NCI-H748 (cell line): ENCODE data around the gene PKLR.
"Not testable (repeated sequence)": the region's sequence is repeated elsewhere in the genome, so short reads cannot be mapped to it uniquely, and the experiment has no call there.

Experiments
- DNase-seq: peaks from one replicate; lab custom pipeline; 2025; ENCODE audit not compliant: unreplicated experiment; lab: John Stamatoyannopoulos, UW

Gene PKLR

DNA sequence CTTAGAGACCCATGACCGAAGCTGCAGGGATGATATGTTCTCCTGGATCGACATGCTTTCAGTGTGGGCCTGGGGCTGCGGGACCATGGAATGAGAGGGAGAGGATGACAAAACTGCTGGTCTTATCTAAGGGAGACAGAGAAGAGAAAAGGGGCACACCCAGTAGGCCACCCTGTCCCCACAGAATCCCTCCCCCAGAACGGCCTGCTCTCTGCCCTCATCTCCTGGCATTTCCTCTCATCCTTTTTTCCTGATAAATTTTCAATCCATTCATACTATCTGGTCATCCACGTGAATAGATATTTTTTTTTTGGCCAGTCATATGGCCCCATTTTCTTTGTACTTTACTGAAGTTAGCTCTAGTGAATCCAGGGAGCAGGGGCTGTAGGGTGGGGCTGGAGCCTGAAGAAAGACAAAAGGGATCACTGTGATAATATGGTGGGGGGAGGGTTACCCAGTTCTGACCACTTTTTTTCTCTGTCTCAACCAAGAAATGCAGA, at the start of gene PKLR:
Gene PKLR (minus strand): TSS at position 97 of the 500 bp plus-strand sequence. CDS start 43 bp downstream, at position 54.
- DNase-seq, result no peak

DNA sequence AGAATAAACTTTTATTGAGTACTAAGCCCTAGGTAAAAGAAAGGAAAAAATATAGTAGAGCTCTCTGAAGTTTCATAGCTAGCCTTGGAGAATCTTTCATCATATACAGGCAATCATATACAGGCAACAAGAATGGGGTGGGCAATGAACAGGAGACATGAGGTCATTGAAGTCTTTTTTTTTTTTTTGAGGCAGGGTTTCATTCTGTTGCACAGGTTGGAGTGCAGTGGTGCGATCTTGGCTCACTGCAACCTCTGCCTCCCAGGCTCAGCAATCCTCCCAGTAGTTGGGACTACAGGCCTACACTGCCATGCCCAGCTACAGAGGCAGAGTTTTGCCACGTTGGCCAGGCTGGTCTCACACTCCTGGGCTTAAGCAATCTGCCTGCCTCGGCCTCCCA, 41.6 kb upstream of the PKLR start:
- DNase-seq, result no peak

DNA sequence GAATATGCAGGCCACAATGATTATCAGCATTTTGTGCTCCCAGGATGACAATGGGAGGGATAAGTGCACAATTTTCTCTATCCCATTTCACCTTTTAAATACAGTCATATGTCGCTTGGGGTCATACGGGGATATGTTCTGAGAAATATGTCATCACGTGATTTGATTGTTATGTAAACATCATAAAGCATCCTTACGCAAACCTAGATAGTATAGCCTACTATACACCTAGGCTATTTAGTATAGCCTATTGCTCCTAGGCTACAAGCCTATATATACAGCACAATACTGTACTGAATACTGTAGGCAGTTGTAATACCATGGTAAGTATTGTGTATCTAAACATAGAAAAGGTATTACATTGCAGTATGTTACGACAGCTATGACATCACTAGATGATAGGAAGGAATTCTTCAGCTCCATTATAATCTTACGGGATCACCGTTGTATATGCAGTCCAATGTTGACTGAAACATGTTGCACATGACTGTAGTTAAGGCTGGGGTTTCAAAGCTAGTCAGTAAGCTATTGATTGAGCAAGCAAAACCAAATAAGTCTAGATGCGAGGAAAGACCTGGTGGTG, 38.4 kb upstream of the PKLR start:
- DNase-seq, result no peak

DNA sequence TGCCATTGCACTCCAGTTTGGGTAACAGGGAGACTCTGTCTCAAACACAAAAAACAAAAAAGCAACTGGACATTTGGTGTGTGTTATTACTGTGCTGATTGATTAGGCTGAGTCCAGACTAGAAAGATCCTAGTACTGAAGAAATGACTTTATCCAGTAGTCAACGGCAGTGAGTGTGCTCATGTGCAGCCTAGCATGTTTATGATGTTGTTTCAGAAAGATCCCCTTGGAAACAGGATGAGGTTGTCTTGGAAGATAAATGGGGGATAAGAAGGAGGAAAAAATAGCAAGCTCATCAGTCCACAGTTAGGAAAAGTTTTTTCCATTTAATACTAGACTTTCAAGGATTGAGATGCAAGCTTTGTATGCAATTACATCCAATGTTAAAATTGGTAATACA, 33.7 kb upstream of the PKLR start:
- DNase-seq, result no peak

DNA sequence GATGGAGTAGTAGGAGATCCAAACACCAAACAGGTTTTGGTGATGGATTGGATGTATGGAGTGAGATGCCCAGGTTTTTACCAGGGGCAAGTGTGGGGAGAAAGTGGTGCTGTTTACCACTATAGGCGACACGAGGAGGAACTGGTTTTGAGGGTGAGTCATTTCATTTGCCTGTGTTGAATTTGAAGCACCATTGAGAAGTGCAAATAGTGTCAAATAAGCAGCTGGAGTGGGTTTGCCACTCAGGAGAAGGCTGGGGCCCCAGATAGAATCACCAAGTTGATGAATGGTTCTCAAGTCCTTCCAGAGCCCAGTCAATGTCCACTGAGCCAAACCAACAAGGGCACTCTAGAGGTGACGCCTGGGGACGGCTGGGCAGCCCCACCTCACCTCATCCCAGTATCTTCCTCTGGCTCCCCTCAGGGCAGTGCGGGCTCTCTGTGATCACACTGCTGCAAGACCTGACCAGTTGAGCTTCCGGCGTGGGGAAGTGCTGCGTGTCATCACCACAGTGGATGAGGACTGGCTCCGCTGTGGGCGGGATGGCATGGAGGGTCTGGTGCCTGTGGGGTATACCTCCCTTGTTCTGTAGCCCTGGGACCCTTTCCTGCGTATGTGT, 28.9 kb upstream of the PKLR start:
- no peak for DNase-seq

DNA sequence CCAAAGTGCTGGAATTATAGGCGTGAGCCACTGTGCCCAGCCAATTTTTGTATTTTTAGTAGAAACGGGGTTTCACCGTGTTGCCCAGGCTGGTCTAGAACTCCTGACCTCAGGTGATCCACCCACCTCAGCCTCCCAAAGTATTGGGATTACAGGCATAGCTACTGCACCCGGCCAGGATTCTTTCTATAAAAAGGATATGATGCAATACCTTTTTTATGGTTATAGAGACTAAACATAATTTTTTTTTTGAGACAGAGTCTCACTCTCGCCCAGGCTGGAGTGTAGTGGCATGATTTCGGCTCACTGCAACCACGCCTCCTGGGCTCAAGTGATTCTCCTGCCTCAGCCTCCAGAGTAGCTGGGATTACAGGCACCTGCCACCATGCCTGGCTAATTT, 27.6 kb upstream of the PKLR start:
- not testable (repeated sequence) for DNase-seq

DNA sequence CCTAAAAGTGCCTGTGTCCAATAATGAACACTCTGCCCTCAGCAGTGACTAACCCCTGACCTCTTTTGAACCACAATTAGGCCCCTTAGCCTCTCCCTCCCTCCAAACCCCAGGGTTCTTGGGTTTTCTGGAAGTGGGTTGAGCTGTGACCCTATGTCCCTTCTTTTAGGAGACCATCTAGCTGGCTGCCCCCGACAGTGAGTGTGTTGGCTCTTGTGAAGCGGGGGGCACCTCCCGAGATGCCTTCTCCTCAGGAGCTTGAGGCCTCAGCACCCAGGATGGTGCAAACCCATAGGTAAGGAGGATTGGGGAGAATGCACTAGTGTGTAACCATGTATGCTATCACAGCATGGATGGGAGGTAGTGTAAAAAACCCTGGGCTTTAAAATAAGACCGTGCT, 26.7 kb upstream of the PKLR start:
- no peak for DNase-seq

DNA sequence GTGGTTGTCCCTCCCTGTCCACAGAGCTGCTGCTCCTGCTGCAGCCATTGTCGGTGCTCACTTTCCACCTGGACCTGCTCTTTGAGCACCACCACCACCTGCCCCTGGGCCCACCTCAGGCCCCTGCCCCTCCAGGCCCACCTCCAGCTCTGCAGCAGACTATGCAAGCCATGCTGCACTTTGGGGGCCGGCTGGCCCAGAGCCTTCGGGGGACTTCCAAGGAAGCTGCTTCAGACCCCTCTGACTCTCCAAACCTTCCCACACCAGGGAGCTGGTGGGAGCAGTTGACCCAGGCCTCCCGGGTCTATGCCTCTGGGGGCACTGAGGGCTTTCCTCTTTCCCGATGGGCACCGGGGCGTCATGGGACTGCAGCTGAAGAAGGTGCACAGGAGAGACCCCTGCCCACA, 25.4 kb upstream of the PKLR start:
- DNase-seq, result no peak

DNA sequence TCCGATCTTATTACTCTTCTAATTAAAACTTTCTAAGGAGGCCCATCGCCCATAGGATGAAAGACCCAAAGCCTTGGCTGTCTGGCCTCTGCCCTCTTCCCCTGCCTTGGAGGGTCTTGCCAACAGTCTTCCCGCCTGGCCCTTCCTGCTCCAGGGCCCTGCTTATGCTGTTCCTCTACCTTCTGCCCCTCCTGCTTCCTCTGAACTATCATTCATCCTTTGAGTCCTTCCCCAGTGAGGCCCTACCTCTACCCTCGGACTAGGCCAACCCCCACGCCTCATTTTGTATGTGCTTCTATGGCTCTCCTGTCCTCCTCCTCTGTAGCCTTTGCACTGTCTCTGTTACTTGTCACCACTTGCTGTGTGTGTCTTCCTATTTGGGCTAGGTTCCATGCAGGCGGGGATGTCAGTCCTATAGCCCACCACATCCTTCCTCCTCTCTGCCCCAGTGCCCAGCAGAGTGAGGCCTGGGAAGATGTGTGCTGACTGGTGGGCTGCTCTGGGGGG, 24.8 kb upstream of the PKLR start:
- no peak for DNase-seq

DNA sequence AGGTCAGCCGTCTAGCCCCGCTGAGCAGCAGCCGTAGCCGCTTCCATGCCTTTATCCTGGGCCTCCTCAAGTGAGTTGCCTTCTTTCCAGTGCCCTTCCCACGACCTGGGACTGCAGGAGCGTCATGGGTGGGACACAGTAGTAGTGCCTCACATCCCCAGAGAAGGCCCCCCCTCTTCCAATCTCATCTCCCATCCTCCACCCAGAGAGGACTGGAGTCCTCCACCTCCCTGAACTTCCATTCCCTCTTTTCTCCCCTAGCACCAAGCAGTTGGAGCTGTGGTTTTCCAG, 24.3 kb upstream of the PKLR start:
- no peak for DNase-seq

DNA sequence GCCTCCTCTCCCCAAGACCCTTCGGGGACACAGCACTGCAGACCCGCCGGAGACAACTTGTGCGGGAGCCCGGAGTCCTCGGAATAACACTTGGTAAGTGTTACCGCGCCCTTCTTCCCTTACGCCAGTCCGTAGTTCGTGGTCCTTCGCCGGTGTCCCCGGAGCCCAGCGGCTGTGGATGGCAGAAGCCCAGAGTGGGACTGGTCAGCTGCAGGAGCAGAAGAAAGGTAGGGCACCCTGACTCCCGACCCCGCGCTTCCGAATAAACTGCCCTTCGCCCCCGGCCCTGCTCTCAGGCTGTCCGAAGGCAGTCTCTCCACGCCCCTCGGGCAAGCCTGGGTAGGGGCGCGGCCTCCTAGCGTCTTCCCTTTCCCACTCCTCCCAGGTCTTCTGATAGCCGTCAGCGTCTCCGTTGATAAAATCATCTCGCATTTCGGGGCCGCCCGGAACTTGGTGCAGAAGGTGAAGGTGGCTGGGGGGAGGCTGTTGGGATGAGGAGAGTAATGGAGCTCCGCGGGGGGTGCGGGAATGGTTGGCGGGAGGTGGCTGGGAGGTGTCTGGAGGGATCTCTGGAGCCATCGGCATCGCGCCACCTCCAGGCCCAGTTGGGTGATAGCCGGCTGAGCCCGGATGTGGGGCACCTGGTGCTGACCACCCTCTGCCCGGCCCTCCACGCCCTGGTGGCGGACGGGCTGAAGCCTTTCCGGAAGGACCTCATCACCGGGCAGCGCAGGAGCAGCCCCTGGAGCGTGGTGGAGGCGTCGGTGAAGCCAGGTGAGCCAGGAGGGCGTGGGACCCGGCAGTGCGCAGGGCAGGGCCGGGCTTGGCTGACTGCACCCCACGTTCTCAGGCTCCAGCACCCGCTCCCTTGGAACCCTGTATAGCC, 23.7 kb upstream of the PKLR start:
- peak; percentile 82 for DNase-seq

DNA sequence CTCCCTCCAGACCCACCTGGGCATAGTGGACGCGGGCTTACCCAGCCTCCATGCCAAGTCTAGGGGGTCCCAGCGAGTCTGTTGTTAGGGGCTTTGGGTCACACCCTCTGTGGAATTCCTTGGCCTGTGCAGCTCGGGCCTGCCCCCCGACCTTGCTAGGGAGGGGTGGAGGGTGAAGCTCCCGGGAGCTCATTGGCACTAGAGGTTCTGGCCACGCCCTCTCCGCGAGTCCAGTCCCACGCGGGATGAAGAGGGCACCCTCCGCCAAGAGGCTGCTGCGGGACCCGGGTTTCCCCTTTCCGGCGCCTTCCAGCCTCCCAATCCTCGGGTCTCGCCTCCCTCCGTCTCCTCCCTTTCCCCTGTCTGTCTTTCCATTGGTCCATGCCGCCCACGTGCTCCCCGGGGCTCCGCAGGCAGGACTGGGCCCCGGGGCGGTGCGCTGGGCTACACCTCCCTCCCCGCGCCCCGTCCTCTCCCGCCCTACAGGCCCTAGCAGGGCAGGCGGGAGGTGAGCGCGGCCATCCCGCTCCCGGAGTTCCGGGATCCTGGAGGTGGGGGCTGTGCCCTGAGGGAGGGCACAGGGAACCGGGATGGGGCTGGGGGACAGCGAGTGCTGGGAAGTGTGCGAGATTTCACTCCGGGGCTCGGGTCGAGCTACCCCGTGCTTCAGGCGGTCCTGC, 22.9 kb upstream of the PKLR start:
- peak; percentile 95 for DNase-seq

DNA sequence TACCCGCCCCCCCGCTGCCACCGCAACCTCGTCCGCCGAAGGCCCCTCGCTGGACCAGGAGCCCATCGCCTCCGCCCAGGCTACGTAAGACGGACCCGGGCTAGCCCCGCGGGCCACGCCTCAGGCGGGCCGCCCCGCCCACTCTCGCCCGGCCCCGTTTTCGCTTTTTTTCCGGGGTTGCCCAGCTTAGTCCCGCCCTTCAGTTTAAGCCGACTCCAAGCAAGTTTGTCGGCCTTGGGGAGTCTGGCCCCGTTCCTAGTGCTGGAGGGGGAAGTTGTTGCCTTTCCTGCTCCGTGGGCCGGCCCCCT, 22.4 kb upstream of the PKLR start:
- DNase-seq, result peak; percentile 84

DNA sequence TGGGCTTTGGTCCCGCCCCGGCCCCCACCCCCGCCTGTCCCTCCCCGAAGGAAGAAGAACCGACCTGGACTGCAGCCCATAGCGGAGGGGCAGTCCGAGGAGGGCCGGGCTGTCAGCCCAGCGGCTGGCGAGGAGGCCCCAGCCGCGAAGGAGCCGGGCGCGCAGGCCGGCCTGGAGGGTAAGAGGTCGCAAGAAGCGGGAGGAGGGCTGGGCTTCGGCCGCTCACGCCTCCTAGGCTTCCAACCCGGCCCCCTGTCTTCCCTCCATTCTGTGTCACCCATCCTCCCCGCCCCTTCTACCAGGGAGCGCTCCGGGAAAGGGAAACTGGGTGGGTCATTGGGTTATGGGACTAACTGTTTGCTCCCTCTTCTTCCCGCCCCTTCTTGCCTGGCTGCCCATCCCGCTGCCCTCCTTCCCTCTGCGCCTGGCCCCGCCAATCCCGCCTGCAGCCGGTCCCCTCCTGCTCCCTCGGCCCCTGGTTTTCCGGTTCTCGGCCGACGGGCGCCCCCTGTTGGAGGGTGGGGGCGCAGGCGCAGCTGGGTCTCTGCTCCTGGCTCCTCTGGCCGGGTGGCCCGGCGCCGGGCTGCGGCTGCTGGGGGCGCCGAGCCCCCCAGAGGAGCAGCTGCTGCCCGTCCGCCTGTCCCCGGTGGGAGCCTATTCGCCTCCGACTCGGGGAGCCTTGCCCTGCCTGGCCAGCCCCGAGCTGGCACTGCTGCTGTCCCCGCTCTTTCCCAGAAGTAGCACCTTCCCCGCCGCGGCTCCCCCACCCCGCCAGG, 21.9 kb upstream of the PKLR start:
- DNase-seq, result peak; percentile 91

DNA sequence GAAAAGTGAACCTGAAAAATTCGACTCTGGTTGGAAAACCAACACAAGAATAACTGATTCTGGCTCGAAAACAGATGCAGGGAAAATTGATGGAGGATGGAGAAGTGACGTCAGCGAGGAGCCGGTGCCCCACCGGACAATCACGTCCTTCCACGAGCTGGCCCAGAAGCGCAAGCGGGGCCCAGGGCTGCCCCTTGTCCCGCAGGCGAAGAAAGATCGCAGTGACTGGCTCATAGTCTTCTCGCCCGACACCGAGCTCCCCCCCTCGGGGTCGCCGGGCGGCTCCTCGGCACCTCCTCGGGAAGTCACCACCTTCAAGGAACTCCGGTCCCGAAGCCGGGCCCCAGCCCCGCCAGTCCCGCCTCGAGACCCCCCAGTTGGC, 21.3 kb upstream of the PKLR start:
- DNase-seq, result peak; percentile 46

DNA sequence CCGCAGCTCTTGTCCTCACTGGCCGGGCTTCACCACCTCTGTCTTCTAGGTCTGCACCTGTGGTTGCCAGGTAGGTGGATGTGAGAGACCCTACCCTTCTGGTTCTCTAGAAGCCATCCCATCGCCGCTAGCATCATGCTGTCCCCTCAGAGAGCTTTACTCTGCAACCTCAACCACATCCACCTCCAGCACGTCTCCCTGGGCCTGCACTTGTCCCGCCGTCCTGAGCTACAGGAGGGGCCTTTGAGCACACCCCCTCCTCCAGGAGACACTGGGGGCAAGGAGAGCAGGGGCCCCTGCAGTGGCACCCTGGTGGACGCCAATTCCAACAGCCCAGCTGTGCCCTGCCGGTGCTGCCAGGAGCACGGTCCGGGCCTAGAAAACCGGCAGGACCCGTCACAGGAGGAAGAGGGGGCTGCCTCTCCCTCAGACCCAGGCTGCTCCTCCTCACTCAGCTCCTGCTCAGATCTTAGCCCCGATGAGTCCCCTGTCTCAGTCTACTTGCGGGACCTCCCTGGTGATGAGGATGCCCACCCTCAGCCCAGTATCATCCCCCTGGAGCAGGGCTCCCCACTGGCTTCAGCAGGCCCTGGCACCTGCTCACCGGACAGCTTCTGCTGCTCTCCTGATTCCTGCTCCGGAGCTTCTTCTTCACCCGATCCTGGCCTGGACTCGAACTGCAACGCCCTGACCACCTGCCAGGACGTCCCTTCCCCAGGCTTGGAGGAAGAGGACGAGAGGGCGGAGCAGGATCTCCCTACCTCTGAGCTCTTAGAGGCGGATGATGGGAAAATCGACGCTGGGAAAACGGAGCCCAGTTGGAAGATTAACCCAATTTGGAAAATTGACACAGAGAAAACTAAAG, 20.6 kb upstream of the PKLR start:
- peak; percentile 38 for DNase-seq

DNA sequence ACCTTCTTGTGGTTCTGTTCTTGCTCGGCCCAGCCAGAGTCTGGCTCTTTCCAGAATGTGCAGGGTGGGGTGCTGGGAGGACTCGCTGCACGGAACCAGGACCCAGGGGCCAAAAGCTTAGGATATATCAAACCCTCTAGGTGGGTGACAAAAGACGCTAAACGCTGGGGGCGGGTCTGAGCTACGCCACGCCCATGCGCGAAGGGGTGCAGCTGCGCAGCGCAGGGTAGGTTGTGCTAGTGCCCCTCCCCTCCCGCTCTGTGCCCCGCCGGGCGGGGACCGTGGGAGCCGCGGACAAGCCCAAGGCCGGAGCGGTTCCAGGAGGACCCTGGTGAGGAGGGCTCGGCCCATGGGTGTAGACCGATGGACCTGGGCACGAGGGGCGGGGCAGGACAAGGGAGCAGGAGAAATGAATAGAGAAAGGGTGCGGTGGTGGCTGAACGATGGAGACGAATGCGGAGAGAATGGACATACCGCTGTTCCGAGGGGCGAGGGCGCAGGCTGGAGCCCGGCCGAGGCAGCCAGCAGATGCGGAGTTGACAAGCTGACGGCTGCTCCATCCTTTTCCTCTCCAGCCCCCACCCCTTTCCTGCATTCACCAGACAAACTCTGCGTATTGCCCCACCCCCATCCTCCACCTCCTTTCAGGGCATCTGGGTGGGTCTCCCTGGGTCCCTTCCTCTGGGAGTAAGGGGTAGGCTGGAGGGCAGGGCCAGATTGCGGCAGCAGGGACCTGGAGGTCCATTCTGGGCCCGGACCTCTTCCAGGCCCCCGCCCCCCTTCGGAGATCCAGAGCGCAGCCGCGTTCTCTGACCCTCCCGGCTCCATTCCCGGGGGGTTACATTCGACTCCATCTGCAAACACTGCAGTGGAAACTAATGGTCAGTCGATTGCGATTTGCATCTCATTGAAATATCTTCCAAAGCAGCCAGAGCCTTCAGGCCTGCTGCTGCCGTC, 19.7 kb upstream of the PKLR start, which contains the start of gene RUSC1:
Gene RUSC1 (plus strand): TSS at position 234 of the 957 bp plus-strand sequence. CDS start 880 bp downstream, outside the sequence.
- peak; percentile 90 for DNase-seq

DNA sequence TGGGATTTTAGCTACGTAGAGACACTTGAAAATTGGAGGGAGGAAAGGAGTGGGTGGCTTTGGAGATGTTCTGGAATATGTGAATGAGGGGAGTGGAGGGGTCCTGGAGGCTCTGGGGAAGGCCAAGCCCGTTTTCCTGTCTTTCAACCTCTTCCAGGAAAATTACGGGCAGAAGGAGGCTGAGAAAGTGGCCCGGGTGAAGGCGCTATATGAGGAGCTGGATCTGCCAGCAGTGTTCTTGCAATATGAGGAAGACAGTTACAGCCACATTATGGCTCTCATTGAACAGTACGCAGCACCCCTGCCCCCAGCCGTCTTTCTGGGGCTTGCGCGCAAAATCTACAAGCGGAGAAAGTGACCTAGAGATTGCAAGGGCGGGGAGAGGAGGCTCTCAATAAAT, 19.0 kb upstream of the PKLR start:
- peak; percentile 74 for DNase-seq

DNA sequence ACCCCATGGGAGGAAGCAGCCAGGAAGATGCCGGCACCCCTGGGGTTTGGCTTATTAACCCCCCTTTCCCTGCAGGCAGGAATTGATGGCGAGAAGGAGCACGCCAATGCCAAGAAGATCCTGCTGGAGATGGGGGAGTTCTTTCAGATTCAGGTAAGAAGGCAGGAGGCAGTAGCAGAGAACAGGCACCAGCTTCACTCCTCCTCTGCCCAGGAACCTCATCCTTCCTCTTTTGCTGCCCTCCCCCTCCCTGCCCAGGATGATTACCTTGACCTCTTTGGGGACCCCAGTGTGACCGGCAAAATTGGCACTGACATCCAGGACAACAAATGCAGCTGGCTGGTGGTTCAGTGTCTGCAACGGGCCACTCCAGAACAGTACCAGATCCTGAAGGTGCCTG, 18.3 kb upstream of the PKLR start:
- DNase-seq, result no peak
